Large intestine (tissue), 3 donors: ENCODE measurements around the gene TECPR1. TPM values are rescaled to one million over a fixed set of nuclear protein-coding genes. Genes with fewer than 3 reads are reported as not detected.

Source experiments
- DNase-seq, 2 donors: peaks; one replicate each; pipeline versions ENCODE4 v3.0.0 to v3.0.0-alpha.2; 2013
- H3K27ac ChIP-seq: one replicate; pipeline ENCODE4 v1.5.1; 2013; ENCODE audit warnings: low read length
- H3K27me3 ChIP-seq: 2 replicates; pipeline ENCODE4 v1.6.1; 2013; ENCODE audit warnings: low read length; ENCODE audit not compliant: control insufficient read depth, insufficient read depth
- H3K36me3 ChIP-seq: 2 replicates; pipeline ENCODE4 v1.6.1; 2013; ENCODE audit warnings: low read length; ENCODE audit not compliant: control insufficient read depth, insufficient read depth
- H3K4me1 ChIP-seq: one replicate; pipeline ENCODE4 v1.6.1; 2013; ENCODE audit warnings: low read length; ENCODE audit not compliant: control insufficient read depth, insufficient read depth
- H3K4me3 ChIP-seq: one replicate; pipeline ENCODE4 v1.5.1; 2013; ENCODE audit warnings: low read length
- H3K9me3 ChIP-seq: one replicate; pipeline ENCODE4 v1.6.1; 2013; ENCODE audit warnings: mild to moderate bottlenecking, low read depth, low read length, moderate library complexity; ENCODE audit not compliant: control insufficient read depth
- WGBS: methylation state at CpG from one replicate; pipeline ENCODE4 v1.1.5; 2013; ENCODE audit warnings: low lambda C conversion rate; ENCODE audit not compliant: insufficient coverage; 5-methylcytosine and 5-hydroxymethylcytosine counted together
- polyA plus RNA-seq: library from polyadenylated mRNA; unstranded; fragments of 120-200 nt; gene quantifications from one replicate; pipeline ENCODE4 v1.2.1, GENCODE V29; 2013

TECPR1 gene
- polyA plus RNA-seq, 1 donor: 15.1 TPM

GRCh38 chr7:98236355-98237185 is 15.5 kb downstream of the TECPR1 start:
- no peak overlapping the region for H3K27ac ChIP-seq
- H3K27me3 ChIP-seq: no peaks in the 10 kb centered on the region
- DNase-seq: no peak
- peaks cover 25% of the 10 kb centered on the region for H3K36me3 ChIP-seq
- no CpG with 5 or more reads among the region's 25 CpGs for WGBS
- H3K4me1 ChIP-seq: no peaks in the 10 kb centered on the region
- no peak overlapping the region for H3K4me3 ChIP-seq
- H3K9me3 ChIP-seq: no peaks in the 10 kb centered on the region

DNA sequence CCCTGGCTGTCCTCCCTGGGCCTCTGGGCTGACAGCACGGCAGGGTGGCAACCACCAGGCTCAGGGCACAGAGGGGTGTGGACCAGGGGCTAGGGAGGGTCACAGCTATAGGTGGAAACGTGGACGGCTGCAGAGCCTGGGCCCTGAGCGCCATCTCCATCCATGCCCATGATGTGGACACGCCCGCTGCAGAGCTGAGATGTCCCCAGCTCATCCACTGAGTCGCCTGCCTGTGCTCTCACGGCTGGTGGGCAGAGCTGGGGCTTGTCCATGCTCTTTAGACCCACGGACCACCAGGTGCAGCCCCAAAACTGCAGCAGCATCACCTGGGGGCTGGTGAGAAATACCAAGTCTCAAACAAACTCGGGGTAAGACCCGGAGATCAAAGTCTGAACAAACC is 16.1 kb downstream of the TECPR1 start:
- Histone ChIP-seq H3K4me3 (no peak overlapping the region), H3K27ac (no peak overlapping the region), H3K4me1 (no peaks in the 10 kb centered on the region), H3K9me3 (no peaks in the 10 kb centered on the region), H3K36me3 (peaks cover 25% of the 10 kb centered on the region), H3K27me3 (no peaks in the 10 kb centered on the region)
- no CpG with 5 or more reads among the region's 11 CpGs for WGBS
- no peak for DNase-seq

DNA sequence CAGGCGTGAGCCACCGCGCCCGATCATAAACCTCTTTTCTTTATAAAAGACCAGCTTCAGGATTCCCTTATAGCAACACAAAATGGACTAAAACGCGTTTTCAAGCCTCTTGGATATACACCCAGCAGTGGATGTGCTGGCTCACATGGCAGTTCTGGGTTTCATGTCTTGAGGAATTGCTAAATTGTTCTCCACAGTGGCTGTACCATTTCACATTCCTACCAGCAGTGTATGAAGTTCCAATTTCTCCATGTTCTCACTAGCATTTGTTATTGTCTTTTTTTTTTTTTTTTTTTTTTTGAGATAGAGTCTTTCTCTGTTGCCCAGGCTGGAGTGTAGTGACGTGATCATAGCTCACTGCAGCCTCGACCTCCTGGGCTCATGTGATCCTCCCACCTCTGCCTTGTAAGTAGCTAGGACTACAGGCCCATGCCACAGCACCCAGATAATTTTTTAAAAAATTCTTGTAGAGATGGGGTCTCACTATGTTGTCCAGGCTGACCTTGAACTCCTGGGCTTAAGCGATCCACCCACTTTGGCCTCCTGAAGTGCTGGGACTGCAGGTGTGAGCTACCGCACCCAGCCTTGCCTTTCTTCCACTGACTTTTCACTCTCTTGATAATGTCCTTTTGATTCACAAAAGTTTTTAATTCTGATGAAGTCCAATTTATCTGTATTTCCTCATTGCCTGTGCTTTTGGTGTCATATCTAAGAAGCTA is 17.4 kb downstream of the TECPR1 start:
- no CpG with 5 or more reads among the region's 10 CpGs for WGBS
- no peak overlapping the region for H3K27ac ChIP-seq
- peaks cover 27% of the 10 kb centered on the region for H3K36me3 ChIP-seq
- DNase-seq: no peak
- no peaks in the 10 kb centered on the region for H3K9me3 ChIP-seq
- H3K4me3 ChIP-seq: no peak overlapping the region
- no peaks in the 10 kb centered on the region for H3K27me3 ChIP-seq
- no peaks in the 10 kb centered on the region for H3K4me1 ChIP-seq

DNA sequence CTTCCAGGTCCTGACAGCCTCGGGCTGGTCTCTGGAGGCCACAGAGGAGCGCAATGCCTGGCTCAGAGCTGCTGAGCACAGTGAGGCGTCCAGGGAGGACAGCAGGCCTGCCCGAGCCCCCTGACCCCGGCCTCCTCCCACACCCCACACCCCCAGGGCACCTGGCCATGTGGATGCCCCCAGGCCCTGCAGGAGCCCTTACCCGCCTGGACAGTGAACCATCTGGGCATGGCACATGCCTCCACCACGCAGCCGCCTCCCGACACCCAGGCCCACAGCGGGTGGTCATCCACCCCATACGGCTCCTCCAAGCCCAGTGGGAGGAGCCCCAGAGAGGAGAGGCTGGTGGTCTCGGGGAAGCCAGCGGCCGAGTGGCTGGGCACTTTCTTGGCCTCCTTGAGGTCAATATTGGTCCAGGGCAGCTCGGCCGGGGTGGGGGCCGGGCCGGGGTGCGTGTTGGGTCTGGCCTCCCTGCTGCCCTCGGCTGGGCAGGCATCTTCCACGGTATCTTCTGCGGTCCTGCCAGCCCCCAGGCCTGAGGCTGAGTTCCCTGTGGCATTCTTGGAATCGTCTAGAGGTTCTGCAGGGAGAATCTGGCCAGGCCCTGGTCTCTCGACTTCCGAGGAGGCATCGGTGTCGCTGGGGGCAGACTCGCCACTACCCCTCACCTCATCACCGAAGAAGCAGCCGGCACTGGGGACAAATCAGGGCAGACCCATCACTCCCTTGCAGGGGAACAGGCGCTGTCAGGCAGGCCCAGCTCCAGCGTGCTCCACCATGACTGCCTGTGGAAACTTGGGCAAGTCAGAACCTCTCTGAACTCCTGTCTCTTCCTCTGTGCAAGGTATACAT is 18.6 kb downstream of the TECPR1 start:
- no peaks in the 10 kb centered on the region for H3K27me3 ChIP-seq
- H3K9me3 ChIP-seq: no peaks in the 10 kb centered on the region
- H3K27ac ChIP-seq: no peak overlapping the region
- H3K4me3 ChIP-seq: no peak overlapping the region
- WGBS: no CpG with 5 or more reads among the region's 32 CpGs
- H3K36me3 ChIP-seq: peaks cover 22% of the 10 kb centered on the region
- DNase-seq: no peak
- no peaks in the 10 kb centered on the region for H3K4me1 ChIP-seq

- Histone ChIP-seq H3K4me1 (no peaks in the 10 kb centered on the region), H3K27ac (no peak overlapping the region), H3K9me3 (no peaks in the 10 kb centered on the region), H3K4me3 (no peak overlapping the region), H3K27me3 (no peaks in the 10 kb centered on the region), H3K36me3 (peaks cover 16% of the 10 kb centered on the region)
- no peak for DNase-seq
- WGBS: no CpG with 5 or more reads among the region's 16 CpGs
Observed at GRCh38 chr7:98232799-98233198, 19.2 kb downstream of the TECPR1 start.

DNA sequence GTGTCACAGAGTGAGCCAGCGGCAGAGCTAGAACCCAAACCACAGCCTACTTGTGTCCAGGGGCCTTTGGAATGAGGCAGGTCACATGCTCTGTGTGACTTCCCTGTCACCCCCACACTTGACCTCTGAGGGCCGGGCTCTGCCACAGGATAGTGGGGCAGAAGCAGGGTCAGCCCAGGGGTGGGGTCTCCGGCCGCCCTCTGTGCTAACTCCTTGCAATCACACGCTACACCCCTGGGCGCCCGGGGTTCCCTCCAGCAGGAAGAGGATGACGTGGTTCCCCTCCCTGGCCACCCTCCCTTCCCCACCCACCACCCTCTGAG is 19.8 kb downstream of the TECPR1 start:
- H3K4me3 ChIP-seq: no peak overlapping the region
- no peak for DNase-seq
- H3K9me3 ChIP-seq: no peaks in the 10 kb centered on the region
- no peaks in the 10 kb centered on the region for H3K4me1 ChIP-seq
- WGBS: no CpG with 5 or more reads among the region's 8 CpGs
- H3K27ac ChIP-seq: no peak overlapping the region
- peaks cover 16% of the 10 kb centered on the region for H3K36me3 ChIP-seq
- H3K27me3 ChIP-seq: no peaks in the 10 kb centered on the region

DNA sequence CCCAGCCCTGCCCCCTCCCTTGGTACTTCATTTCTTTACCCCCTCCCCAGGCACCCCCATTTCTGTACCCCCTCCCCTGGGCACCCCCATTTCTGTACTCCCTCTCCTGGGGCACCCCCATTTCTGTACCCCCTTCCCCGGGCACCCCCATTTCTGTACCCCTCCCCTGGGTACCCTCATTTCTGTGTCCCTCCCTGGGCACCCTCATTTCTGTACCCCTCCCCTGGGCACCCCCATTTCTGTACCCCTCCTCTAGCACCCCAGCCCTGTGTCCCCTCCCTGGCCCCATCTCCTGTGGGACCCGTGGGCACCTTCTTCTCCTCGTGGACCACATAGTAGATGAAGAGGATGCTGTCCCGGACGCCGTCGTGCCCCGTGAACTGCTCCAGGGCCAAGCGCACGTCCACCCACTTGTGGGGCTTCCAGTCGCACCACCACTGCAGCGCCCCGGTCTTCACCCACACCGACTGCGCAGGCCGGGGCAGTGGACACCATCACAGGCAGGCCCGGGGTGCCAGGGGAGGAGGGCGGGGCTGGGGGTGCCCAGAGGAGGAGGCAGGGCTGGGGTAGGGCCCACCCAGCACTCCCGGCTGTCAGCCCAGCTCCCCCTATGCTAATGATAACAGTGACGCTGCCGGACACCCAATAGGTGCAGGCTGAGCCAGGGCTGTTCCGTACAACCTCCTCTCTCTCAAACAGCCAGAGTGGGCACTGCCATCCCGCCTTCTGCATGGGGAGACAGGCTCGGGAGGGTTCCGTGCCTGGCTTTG is 20.4 kb downstream of the TECPR1 start:
- peaks cover 16% of the 10 kb centered on the region for H3K36me3 ChIP-seq

DNA sequence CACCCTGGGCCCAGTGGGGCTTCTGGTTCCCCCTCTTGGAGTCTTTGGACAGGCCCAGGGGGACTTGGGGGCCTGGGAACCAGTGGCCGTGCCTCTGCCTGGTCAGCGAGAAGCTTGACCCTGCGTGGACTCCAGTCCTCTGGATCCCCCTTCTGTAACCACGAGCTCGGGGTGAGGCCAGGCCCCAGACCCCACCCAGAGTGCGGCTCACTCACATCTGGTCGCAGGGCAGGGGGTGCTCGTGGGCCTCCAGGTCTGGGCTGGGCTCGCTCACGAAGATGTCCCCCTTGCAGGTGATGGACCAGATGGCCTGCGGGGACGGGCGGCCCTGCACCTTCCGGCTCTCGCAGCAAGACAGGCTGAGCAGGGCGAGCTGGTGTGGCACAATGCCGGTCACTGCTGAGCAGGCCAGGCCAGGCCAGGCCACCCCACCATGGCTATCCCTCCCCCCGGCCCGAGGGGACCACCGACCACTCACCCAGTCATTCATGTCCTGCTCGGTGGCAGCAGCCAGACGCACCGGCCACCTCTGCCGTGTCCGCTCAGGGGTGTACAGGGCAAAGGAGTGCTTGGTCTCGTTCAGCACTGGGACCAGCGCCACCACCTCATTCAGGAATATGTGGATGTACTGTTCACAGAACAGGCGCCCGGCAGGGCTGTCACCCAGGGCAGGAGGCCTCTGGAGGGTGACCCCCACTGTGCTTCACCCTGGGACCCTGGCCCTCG is 21.1 kb downstream of the TECPR1 start:
- no peaks in the 10 kb centered on the region for H3K27me3 ChIP-seq
- WGBS: no CpG with 5 or more reads among the region's 30 CpGs
- H3K27ac ChIP-seq: no peak overlapping the region
- H3K4me1 ChIP-seq: no peaks in the 10 kb centered on the region
- no peak overlapping the region for H3K4me3 ChIP-seq
- H3K36me3 ChIP-seq: peaks cover 14% of the 10 kb centered on the region
- DNase-seq: no peak
- no peaks in the 10 kb centered on the region for H3K9me3 ChIP-seq

More for the DNA sequence above, 20.4 kb downstream of the TECPR1 start:
- no peak overlapping the region for H3K27ac ChIP-seq
- H3K27me3 ChIP-seq: no peaks in the 10 kb centered on the region
- DNase-seq: no peak
- H3K4me1 ChIP-seq: no peaks in the 10 kb centered on the region
- no CpG with 5 or more reads among the region's 25 CpGs for WGBS
- H3K9me3 ChIP-seq: no peaks in the 10 kb centered on the region
- H3K4me3 ChIP-seq: no peak overlapping the region

- no peak for DNase-seq
- no peaks in the 10 kb centered on the region for H3K9me3 ChIP-seq
- H3K36me3 ChIP-seq: peaks cover 13% of the 10 kb centered on the region
- no peak overlapping the region for H3K27ac ChIP-seq
- H3K4me1 ChIP-seq: no peaks in the 10 kb centered on the region
- H3K4me3 ChIP-seq: no peak overlapping the region
- H3K27me3 ChIP-seq: no peaks in the 10 kb centered on the region
- no CpG with 5 or more reads among the region's 17 CpGs for WGBS
Observed at GRCh38 chr7:98229991-98230745, 21.9 kb downstream of the TECPR1 start.
